Astrocyte (in vitro differentiated cells and primary cell): ENCODE data around the gene TIPIN.
"Not testable (repeated sequence)": the region's sequence is repeated elsewhere in the genome, so short reads cannot be mapped to it uniquely, and the experiment has no call there.

Source experiments
- EZH2 ChIP-seq: IDR thresholded peaks from 2 replicates; pipeline ENCODE4 v1.6.1; 2012; ENCODE audit warnings: mild to moderate bottlenecking, low read length, inconsistent platforms; ENCODE audit not compliant: insufficient read depth
- TF ChIP-seq, protein P1 (sequence below): IDR thresholded peaks from 2 replicates; pipeline ENCODE4 v1.5.1; 2011; ENCODE audit warnings: low read depth, mild to moderate bottlenecking, inconsistent platforms, low read length, moderate library complexity; ENCODE audit not compliant: insufficient read depth

DNA sequence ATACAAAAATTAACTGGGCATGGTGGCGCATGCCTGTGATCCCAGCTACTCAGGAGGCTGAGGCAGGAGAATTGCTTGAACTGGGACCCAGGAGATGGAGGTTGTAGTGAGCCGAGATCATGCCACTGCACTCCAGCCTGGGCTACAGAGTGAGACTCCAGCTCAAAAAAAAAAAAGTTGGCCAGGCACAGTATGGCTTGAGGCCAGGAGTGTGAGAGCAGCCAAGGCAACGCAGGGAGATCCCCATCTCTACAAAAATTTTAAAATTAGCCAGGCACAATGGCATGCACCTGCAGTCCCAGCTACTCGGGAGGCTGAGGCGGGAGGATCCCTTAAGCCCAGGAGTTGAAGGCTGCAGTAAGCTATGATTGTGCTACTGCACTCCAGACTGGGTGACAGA is 8.0 kb downstream of the TIPIN start:
- not testable (repeated sequence) for TF ChIP-seq EZH2
- TF ChIP-seq, protein P1, sequence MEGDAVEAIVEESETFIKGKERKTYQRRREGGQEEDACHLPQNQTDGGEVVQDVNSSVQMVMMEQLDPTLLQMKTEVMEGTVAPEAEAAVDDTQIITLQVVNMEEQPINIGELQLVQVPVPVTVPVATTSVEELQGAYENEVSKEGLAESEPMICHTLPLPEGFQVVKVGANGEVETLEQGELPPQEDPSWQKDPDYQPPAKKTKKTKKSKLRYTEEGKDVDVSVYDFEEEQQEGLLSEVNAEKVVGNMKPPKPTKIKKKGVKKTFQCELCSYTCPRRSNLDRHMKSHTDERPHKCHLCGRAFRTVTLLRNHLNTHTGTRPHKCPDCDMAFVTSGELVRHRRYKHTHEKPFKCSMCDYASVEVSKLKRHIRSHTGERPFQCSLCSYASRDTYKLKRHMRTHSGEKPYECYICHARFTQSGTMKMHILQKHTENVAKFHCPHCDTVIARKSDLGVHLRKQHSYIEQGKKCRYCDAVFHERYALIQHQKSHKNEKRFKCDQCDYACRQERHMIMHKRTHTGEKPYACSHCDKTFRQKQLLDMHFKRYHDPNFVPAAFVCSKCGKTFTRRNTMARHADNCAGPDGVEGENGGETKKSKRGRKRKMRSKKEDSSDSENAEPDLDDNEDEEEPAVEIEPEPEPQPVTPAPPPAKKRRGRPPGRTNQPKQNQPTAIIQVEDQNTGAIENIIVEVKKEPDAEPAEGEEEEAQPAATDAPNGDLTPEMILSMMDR: not testable (repeated sequence)
